Trophoblast cell (in vitro differentiated cells and primary cell): Measurements from ENCODE around the gene PSMG3.
A peak's percentile ranks its signal among the peaks of the same experiment; 100 is the strongest.

Source experiments
- DNase-seq, 2 donors: peaks; one replicate each; pipeline ENCODE4 v3.0.0-alpha.2; 2016
- H2AFZ ChIP-seq: 2 replicates; pipeline ENCODE4 v1.6.1; 2013; ENCODE audit warnings: low read length, moderate library complexity, mild to moderate bottlenecking; ENCODE audit not compliant: insufficient read depth, poor library complexity
- H2AK5ac ChIP-seq: 2 replicates; pipeline ENCODE4 v1.6.1; 2013; ENCODE audit warnings: mild to moderate bottlenecking, low read length
- H2BK120ac ChIP-seq: 2 replicates; pipeline ENCODE4 v1.6.1; 2013; ENCODE audit warnings: low read length, mild to moderate bottlenecking, moderate library complexity; ENCODE audit not compliant: insufficient read depth, poor library complexity
- H2BK12ac ChIP-seq: 2 replicates; pipeline ENCODE4 v1.6.1; 2013; ENCODE audit warnings: mild to moderate bottlenecking, low read length, moderate library complexity
- H2BK5ac ChIP-seq: 2 replicates; pipeline ENCODE4 v1.6.1; 2013; ENCODE audit warnings: low read length, low read depth, moderate library complexity, mild to moderate bottlenecking; ENCODE audit not compliant: poor library complexity
- H3K14ac ChIP-seq: 2 replicates; pipeline ENCODE4 v1.6.1; 2013; ENCODE audit warnings: mild to moderate bottlenecking, low read length
- H3K18ac ChIP-seq: 2 replicates; pipeline ENCODE4 v1.6.1; 2013; ENCODE audit warnings: mild to moderate bottlenecking, low read length
- H3K23ac ChIP-seq: 2 replicates; pipeline ENCODE4 v1.6.1; 2013; ENCODE audit warnings: low read length
- H3K27ac ChIP-seq: 2 replicates; pipeline ENCODE4 v1.5.1; 2013; ENCODE audit warnings: low read depth, mild to moderate bottlenecking, inconsistent platforms, low read length, moderate library complexity
- H3K27me3 ChIP-seq: 2 replicates; pipeline ENCODE4 v1.6.1; 2013; ENCODE audit warnings: inconsistent platforms, mild to moderate bottlenecking, low read length, moderate library complexity; ENCODE audit not compliant: insufficient read depth
- H3K36me3 ChIP-seq, 2 experiments: 1 replicate in 1 of 2; 2 replicates in 1 of 2; pipeline ENCODE4 v1.6.1; 2013; ENCODE audit warnings: low read length in 2 of 2, mild to moderate bottlenecking in 2 of 2, moderate library complexity in 1 of 2; ENCODE audit not compliant: insufficient read depth in 2 of 2, control insufficient read depth in 1 of 2
- H3K4ac ChIP-seq: 2 replicates; pipeline ENCODE4 v1.6.1; 2013; ENCODE audit warnings: low read depth, mild to moderate bottlenecking, low read length, moderate library complexity
- H3K4me1 ChIP-seq, 2 experiments: 1 replicate in 1 of 2; 2 replicates in 1 of 2; pipeline ENCODE4 v1.6.1; 2013; ENCODE audit warnings: low read length in 2 of 2, mild to moderate bottlenecking in 2 of 2, moderate library complexity in 1 of 2; ENCODE audit not compliant: insufficient read depth in 2 of 2, control insufficient read depth in 1 of 2
- H3K4me2 ChIP-seq: 2 replicates; pipeline ENCODE4 v1.6.1; 2013; ENCODE audit warnings: inconsistent platforms, mild to moderate bottlenecking, low read length, moderate library complexity
- H3K4me3 ChIP-seq: 2 replicates; pipeline ENCODE4 v1.5.1; 2013; ENCODE audit warnings: mild to moderate bottlenecking, low read depth, low read length, inconsistent platforms
- H3K79me1 ChIP-seq: one replicate; pipeline ENCODE4 v1.6.1; 2013; ENCODE audit warnings: low read length
- H3K79me2 ChIP-seq: 2 replicates; pipeline ENCODE4 v1.6.1; 2013; ENCODE audit warnings: low read length, mild to moderate bottlenecking; ENCODE audit not compliant: control insufficient read depth, insufficient read depth, poor library complexity
- H3K9ac ChIP-seq: 2 replicates; pipeline ENCODE4 v1.6.1; 2013; ENCODE audit warnings: mild to moderate bottlenecking, low read length
- H3K9me3 ChIP-seq: 2 replicates; pipeline ENCODE4 v1.6.1; 2013; ENCODE audit warnings: low read depth, mild to moderate bottlenecking, control low read depth, inconsistent platforms, low read length; ENCODE audit not compliant: insufficient read depth
- H4K12ac ChIP-seq: 2 replicates; pipeline ENCODE4 v1.6.1; 2013; ENCODE audit warnings: low read depth, mild to moderate bottlenecking, low read length, moderate library complexity
- H4K8ac ChIP-seq: 2 replicates; pipeline ENCODE4 v1.6.1; 2013; ENCODE audit warnings: low read depth, mild to moderate bottlenecking, low read length, moderate library complexity
- H4K91ac ChIP-seq: one replicate; pipeline ENCODE4 v1.6.1; 2013; ENCODE audit warnings: low read depth, mild to moderate bottlenecking, low read length, moderate library complexity
- WGBS: extraction: QIAGEN DNeasy Blood & Tissue Kit; methylation state at CpG from one replicate; pipeline ENCODE4 v1.1.7; 2013; ENCODE audit warnings: missing lambda C conversion rate; ENCODE audit not compliant: insufficient read length, insufficient coverage; ENCODE audit errors: extremely low coverage; 5-methylcytosine and 5-hydroxymethylcytosine counted together

PSMG3 gene

DNA sequence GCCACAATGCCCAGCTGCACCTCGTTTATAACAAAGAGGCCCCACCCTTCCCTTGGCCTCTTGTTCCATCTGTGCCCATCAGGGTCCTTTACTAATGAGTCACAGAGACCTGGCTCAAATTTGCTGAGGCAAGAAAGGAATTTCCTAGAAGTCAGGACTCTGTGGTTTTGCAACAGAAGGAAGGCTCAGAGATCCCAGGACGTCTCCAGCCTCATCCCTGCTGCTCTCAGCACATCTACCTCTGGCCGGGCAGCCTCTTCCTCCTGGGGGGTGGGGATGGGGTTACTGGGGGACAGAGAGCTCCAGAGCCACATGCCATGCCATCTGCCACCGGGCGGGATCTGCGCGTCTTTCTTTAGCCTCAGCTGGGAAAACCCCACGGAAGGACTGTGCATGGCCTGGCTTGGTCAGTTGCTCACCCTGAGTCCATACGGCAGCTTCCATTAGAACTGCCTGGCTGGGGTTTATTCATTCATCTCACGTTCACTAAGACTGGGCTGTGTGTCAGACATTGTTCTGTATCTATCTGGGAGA is 41.9 kb upstream of the PSMG3 start:
- Histone ChIP-seq H4K91ac (no peak overlapping the region), H2AK5ac (no peak overlapping the region), H3K23ac (no peak overlapping the region), H4K12ac (no peak overlapping the region), H3K79me2 (no peaks in the 10 kb centered on the region), H3K9ac (no peak overlapping the region), H4K8ac (no peak overlapping the region), H3K18ac (no peak overlapping the region), H2BK12ac (no peak overlapping the region), H3K14ac (no peak overlapping the region), H3K4ac (no peak overlapping the region), H3K27me3 (no peaks in the 10 kb centered on the region), H3K4me3 (no peak overlapping the region), H3K4me2 (no peak overlapping the region), H3K27ac (no peak overlapping the region), H2AFZ (no peak overlapping the region), H3K79me1 (no peaks in the 10 kb centered on the region), H3K36me3 (no peaks in the 10 kb centered on the region), H3K4me1 (no peaks in the 10 kb centered on the region), H2BK120ac (no peak overlapping the region), H2BK5ac (no peak overlapping the region), H3K9me3 (peaks cover 6% of the 10 kb centered on the region)
- no CpG with 5 or more reads among the region's 10 CpGs for WGBS
- peak in 1 of 2 donors; percentile 48 for DNase-seq

DNA sequence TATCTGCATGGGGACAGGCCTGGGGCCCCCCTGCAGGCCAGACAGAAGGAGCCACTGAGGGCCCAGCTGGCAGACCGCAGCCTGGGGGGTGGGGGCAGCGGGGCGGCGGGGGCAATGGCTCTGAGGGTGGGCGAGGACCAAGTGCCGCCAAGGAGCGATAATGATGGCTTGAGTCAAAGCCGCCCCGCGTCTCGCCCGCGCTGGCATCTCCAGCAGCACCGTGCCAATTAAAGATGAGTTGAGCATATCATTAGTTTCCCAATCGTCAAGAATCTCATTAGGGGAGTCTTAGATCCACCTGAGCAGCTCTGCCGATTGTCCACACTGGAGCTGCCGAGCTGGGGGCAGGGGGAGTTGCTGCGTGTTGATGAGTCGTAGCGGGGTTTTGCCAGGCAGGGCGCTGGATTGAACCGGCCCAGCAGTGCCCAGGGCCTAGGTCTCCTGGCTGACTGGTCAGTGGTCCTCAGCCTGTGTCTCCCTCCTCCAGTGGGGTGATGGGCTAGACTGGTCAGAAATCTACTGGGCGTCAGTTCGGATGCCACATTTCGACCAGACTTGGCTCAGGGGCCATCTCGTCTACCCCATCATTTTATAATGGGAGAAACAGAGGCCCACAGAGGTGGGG is 41.0 kb upstream of the PSMG3 start:
- Histone ChIP-seq H4K91ac (no peak overlapping the region), H3K4me2 (no peak overlapping the region), H3K36me3 (no peaks in the 10 kb centered on the region), H2BK120ac (no peak overlapping the region), H3K23ac (no peak overlapping the region), H3K79me2 (no peaks in the 10 kb centered on the region), H3K27ac (no peak overlapping the region), H2BK5ac (no peak overlapping the region), H3K4me1 (no peaks in the 10 kb centered on the region), H3K9ac (no peak overlapping the region), H2BK12ac (no peak overlapping the region), H3K14ac (no peak overlapping the region), H3K79me1 (no peaks in the 10 kb centered on the region), H3K9me3 (peaks cover 4% of the 10 kb centered on the region), H2AFZ (no peak overlapping the region), H3K4ac (no peak overlapping the region), H3K27me3 (no peaks in the 10 kb centered on the region), H3K18ac (no peak overlapping the region), H3K4me3 (peak overlapping the region; percentile 54), H4K8ac (no peak overlapping the region), H4K12ac (no peak overlapping the region), H2AK5ac (no peak overlapping the region)
- no peak for DNase-seq
- WGBS = no CpG with 5 or more reads among the region's 26 CpGs

DNA sequence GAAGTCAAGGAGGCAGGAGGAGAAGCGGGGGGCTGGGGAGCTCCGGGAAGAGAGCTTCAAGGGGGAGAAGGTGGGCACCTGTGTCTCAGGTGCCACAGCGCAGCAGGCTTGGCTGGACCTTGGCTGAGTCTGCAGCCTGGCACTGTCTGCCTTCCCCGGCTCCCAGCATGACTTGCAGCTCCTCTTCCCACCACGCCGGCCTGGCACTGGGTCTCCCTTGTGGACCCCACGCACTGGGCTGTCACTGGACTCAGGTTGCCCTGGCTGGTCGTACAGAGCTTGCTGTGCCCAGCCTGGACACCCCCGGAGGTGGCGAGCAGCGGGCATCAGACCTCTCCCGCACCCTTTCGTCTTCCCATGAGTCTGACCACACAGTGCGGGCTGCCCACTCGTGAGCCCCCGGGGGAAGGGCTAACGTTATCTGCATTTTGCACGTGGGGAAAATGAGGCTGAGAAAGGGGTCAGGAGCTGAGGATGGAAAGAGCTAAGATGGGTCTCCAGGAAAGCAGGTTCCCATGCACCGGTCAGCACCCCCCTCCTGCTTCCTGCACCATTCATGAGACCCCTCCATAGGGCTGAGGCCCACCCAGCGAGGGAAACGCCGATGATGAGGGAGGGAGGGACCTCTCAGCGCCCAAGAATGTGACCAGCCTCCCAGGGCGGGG is 40.3 kb upstream of the PSMG3 start:
- no CpG with 5 or more reads among the region's 24 CpGs for WGBS
- no peak overlapping the region for H3K9ac ChIP-seq
- DNase-seq = no peak

DNA sequence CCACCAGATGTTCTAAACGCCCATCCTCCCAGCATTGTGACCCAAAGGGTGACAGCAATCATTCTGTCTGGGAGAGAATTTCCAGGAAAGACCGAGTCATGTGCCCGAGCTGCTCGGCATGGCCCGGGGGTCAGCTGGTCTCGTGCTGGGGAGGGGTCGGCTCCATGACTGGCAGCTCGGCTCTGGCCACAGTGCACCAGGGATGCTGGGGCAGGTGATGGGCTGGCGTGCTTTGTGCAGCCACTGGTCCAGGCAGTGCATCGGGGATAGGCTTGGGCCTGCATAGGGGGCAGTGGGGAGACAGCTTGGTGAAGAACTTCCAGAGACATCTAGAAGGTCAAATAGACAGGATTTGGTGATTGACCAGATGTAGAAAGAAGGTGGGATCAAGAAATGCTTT is 39.2 kb upstream of the PSMG3 start:
- Histone ChIP-seq H3K4me1 (no peaks in the 10 kb centered on the region), H3K27ac (no peak overlapping the region), H3K79me2 (no peaks in the 10 kb centered on the region), H3K9ac (no peak overlapping the region), H3K4me2 (no peak overlapping the region), H3K23ac (no peak overlapping the region), H2AK5ac (no peak overlapping the region), H4K91ac (no peak overlapping the region), H4K12ac (no peak overlapping the region), H3K18ac (no peak overlapping the region), H3K14ac (no peak overlapping the region), H3K4ac (no peak overlapping the region), H3K9me3 (peaks cover 2% of the 10 kb centered on the region), H2BK120ac (no peak overlapping the region), H2BK5ac (no peak overlapping the region), H2AFZ (no peak overlapping the region), H3K79me1 (no peaks in the 10 kb centered on the region), H4K8ac (no peak overlapping the region), H2BK12ac (no peak overlapping the region), H3K4me3 (no peak overlapping the region), H3K36me3 (no peaks in the 10 kb centered on the region), H3K27me3 (no peaks in the 10 kb centered on the region)
- no peak for DNase-seq
- no CpG with 5 or more reads among the region's 10 CpGs for WGBS

More for the DNA sequence above, 40.3 kb upstream of the PSMG3 start:
- Histone ChIP-seq H2BK5ac (no peak overlapping the region), H2AK5ac (no peak overlapping the region), H3K9me3 (peaks cover 4% of the 10 kb centered on the region), H3K23ac (no peak overlapping the region), H3K27ac (no peak overlapping the region), H2AFZ (no peak overlapping the region), H3K27me3 (no peaks in the 10 kb centered on the region), H3K14ac (no peak overlapping the region), H3K4me2 (no peak overlapping the region), H4K91ac (no peak overlapping the region), H2BK120ac (no peak overlapping the region), H3K4me1 (no peaks in the 10 kb centered on the region), H3K79me2 (no peaks in the 10 kb centered on the region), H2BK12ac (no peak overlapping the region), H4K8ac (no peak overlapping the region), H4K12ac (no peak overlapping the region), H3K4ac (no peak overlapping the region), H3K4me3 (peak overlapping the region; percentile 54), H3K79me1 (no peaks in the 10 kb centered on the region), H3K18ac (no peak overlapping the region), H3K36me3 (no peaks in the 10 kb centered on the region)
